ENCODE results near the gene VOPP1. TPM values are rescaled to one million over a fixed set of nuclear protein-coding genes. Genes with fewer than 3 reads are reported as not detected.

Gene VOPP1
- total and polyA plus RNA-seq, 10 donors: 60.3 to 168 (median 144) TPM

GRCh38 chr7:55444786-55445185, 127.5 kb downstream of the VOPP1 start:
- H3K9me3 ChIP-seq: peaks cover 0 to 5% (median 0%) of the 10 kb centered on the region in 8 donors
- intact Hi-C loops (cut with DNase I; ENCODE audit: low total_unique reads): no loop called here
- 45 to 63% (median 47%) methylated on average over 1 of the region's 1 CpG for WGBS, 5 donors
- no peak for DNase-seq
- no peaks in the 10 kb centered on the region for H3K4me1 ChIP-seq
- H3K4me3 ChIP-seq: no peak overlapping the region
- peaks cover 0 to 13% (median 0%) of the 10 kb centered on the region in 7 donors for H3K27me3 ChIP-seq (replicated peaks in 1 of 7)
- no peaks in the 10 kb centered on the region for H3K36me3 ChIP-seq
- no peak for TF ChIP-seq POLR2A (IDR thresholded peaks at IDR 0.05)
- TF ChIP-seq, protein P1, sequence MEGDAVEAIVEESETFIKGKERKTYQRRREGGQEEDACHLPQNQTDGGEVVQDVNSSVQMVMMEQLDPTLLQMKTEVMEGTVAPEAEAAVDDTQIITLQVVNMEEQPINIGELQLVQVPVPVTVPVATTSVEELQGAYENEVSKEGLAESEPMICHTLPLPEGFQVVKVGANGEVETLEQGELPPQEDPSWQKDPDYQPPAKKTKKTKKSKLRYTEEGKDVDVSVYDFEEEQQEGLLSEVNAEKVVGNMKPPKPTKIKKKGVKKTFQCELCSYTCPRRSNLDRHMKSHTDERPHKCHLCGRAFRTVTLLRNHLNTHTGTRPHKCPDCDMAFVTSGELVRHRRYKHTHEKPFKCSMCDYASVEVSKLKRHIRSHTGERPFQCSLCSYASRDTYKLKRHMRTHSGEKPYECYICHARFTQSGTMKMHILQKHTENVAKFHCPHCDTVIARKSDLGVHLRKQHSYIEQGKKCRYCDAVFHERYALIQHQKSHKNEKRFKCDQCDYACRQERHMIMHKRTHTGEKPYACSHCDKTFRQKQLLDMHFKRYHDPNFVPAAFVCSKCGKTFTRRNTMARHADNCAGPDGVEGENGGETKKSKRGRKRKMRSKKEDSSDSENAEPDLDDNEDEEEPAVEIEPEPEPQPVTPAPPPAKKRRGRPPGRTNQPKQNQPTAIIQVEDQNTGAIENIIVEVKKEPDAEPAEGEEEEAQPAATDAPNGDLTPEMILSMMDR (IDR thresholded peaks at IDR 0.05 in 8 of 11, conservative IDR thresholded peaks at IDR 0.05 in 3 of 11): no peak
- no peak for TF ChIP-seq POLR2AphosphoS5 (IDR thresholded peaks at IDR 0.05)
- no peak overlapping the region for H3K27ac ChIP-seq

GRCh38 chr7:55441774-55442522, 130.4 kb downstream of the VOPP1 start:
- intact Hi-C loops (cut with DNase I; ENCODE audit: low total_unique reads): no loop called here
- TF ChIP-seq, protein P1 (IDR thresholded peaks at IDR 0.05 in 8 of 11, conservative IDR thresholded peaks at IDR 0.05 in 3 of 11): no peak
- TF ChIP-seq POLR2A (IDR thresholded peaks at IDR 0.05) (no peak), POLR2AphosphoS5 (IDR thresholded peaks at IDR 0.05) (no peak)
- Histone ChIP-seq H3K9me3 (peaks cover 0 to 5% (median 0%) of the 10 kb centered on the region in 8 donors), H3K4me3 (no peak overlapping the region), H3K4me1 (no peaks in the 10 kb centered on the region), H3K27me3 (replicated peaks in 1 of 7) (no peaks in the 10 kb centered on the region), H3K27ac (no peak overlapping the region), H3K36me3 (no peaks in the 10 kb centered on the region)
- no peak for DNase-seq
- 92 to 95% (median 94%) methylated on average over 7 of the region's 7 CpGs for WGBS, 5 donors

GRCh38 chr7:55441002-55441401, 131.3 kb downstream of the VOPP1 start:
- intact Hi-C loops (cut with DNase I; ENCODE audit: low total_unique reads): no loop called here
- Histone ChIP-seq H3K9me3 (peaks cover 0 to 5% (median 0%) of the 10 kb centered on the region in 8 donors), H3K27me3 (replicated peaks in 1 of 7) (no peaks in the 10 kb centered on the region), H3K4me3 (no peak overlapping the region), H3K27ac (no peak overlapping the region), H3K4me1 (no peaks in the 10 kb centered on the region), H3K36me3 (no peaks in the 10 kb centered on the region)
- TF ChIP-seq, protein P1 (IDR thresholded peaks at IDR 0.05 in 8 of 11, conservative IDR thresholded peaks at IDR 0.05 in 3 of 11): no peak
- TF ChIP-seq POLR2AphosphoS5 (IDR thresholded peaks at IDR 0.05) (no peak), POLR2A (IDR thresholded peaks at IDR 0.05) (no peak)
- 91 to 98% (median 96%) methylated on average over 5 of the region's 5 CpGs for WGBS, 5 donors
- no peak for DNase-seq

- Histone ChIP-seq H3K27ac (no peak overlapping the region), H3K36me3 (no peaks in the 10 kb centered on the region), H3K9me3 (no peaks in the 10 kb centered on the region), H3K4me3 (no peak overlapping the region), H3K4me1 (no peaks in the 10 kb centered on the region), H3K27me3 (replicated peaks in 1 of 7) (no peaks in the 10 kb centered on the region)
- intact Hi-C loops (cut with DNase I; ENCODE audit: low total_unique reads): no loop called here
- no peak for DNase-seq
- WGBS, 5 donors: 71 to 87% (median 77%) methylated on average over 9 to 13 of the region's 13 CpGs
- TF ChIP-seq, protein P1 (IDR thresholded peaks at IDR 0.05 in 8 of 11, conservative IDR thresholded peaks at IDR 0.05 in 3 of 11): no peak
- TF ChIP-seq POLR2AphosphoS5 (IDR thresholded peaks at IDR 0.05) (no peak), POLR2A (IDR thresholded peaks at IDR 0.05) (no peak)
Observed at GRCh38 chr7:55440040-55440690, 132.1 kb downstream of the VOPP1 start.

All from spleen (tissue), 11 donors.